ENCODE data around the gene DEFB110.
A peak's percentile ranks its signal among the peaks of the same experiment; 100 is the strongest.

Gene DEFB110

DNA sequence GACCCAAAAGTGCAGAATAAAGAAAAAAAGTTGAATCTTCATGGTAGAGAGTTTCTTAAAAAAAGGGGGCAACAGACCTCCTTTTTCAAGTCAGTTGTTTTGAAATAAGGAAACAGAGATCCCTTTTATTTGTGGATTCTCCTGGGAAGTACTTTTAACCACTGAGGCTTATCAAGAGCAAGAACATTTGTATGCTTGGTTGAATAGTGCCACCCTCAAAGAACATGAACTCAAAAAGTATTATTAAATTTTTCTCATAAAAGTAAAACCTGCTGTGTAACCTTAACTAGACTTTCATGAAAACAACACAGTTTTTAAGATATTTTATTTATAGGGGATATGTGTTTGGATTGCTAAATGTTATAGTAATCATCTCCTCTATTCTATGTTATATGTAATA lies at the start of gene DEFB110:
Gene DEFB110, minus strand, starts transcription at position 101 of the 400 bp plus-strand sequence. Its CDS starts 59 bp downstream, at position 42.
- no peak for DNase-seq (ENCODE audit: low spot score)

DNA sequence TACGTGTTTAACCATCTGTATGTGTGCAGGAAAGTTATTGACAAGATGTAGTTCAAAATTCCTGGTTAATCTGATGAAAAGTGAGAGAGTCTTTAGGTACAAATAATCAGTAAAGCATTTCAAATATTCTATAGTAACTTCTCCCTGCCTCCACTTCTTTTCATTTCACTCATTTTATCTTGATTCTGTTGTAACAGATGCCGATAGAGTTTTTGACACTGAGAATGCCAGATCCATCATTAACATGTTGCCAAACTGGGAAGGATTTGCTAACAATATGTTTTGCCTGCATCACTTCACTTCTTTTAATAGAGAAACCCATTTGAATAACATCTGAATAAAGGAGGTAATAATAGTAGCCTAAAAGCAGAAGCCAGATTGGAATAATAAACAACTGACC lies 48.3 kb upstream of the DEFB110 start:
- DNase-seq (ENCODE audit: low spot score), result no peak

DNA sequence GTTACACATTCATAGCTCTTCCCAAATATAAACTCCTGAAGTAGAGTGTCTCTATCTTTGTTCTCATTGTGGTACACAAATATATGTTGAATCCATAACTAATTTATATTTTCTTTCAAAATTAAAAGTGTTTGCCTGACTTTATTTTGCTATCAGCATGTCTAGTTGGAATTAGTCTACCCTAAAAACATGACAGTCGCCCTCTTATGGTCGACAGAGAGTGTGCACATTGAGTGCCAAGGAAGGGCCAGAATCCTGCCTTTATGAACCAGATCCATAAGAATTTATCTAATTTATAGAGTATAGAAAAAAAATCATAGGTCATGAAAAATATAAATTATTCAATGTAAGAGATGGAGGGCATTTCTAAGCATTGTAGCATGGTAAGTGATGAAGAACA lies 40.3 kb upstream of the DEFB110 start:
- DNase-seq (ENCODE audit: low spot score), result no peak

DNA sequence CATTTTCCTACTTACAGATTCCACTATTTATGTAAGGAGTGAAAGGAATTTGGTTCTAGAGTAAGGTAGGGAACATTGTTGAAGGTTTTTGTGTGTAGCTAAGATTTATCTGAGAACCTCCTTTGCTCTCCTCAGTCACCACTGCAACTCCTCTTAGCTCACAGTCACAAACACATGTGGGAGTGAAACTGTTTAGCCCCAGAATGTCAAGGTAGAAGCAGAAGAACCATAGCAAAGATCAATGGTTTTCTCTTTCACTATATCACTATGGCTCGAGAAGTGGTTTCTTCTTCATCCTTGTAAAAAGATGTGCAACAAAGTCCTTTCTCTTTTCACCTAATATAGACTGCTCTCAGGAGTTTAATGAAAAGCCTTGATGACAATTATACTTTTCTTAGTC lies 34.4 kb upstream of the DEFB110 start:
- no peak for DNase-seq (ENCODE audit: low spot score)

DNA sequence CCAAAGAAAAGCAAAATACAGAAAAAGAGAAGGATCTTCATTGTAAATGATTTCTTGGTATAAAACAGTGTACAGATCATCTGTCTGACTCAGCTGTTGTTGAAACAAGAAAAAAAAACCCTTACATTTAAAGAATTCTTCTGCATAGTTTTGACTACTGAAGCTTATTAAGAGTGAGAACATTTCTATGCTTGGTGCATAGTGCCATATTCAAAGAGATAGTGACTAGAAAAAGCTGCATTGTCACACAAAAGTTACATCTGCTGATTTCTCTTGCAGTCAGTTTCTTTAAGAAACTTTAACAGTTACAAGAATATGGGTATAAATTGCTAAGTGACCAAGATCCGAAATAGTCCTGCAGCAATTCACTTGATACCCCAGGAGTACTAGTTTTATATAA lies 28.0 kb upstream of the DEFB110 start, which contains the start of gene DEFB112:
Gene DEFB112, minus strand, starts transcription at position 101 of the 400 bp plus-strand sequence. Its CDS starts 60 bp downstream, at position 41.
- no peak for DNase-seq (ENCODE audit: low spot score)

DNA sequence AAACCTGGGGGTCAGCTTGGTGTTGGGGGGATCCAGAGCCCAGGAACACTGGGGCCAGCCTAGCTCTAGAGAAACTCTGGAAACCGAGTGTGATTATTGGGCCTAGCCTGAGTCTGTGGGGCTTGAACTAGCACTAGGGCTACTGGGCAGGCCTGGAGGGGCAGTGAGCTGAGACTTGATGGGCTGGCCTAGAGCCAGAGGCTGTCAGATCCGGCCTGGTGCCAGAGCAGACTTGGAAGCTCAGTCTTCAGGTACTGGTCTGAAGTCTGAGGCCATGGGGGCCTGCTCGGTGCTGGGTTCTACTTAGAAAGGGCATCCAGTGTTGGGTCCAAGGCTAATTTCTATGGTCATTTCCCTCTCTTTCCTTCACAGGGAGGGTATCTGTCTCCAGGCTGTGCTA lies 25.2 kb upstream of the DEFB110 start:
- no peak for DNase-seq (ENCODE audit: low spot score)

DNA sequence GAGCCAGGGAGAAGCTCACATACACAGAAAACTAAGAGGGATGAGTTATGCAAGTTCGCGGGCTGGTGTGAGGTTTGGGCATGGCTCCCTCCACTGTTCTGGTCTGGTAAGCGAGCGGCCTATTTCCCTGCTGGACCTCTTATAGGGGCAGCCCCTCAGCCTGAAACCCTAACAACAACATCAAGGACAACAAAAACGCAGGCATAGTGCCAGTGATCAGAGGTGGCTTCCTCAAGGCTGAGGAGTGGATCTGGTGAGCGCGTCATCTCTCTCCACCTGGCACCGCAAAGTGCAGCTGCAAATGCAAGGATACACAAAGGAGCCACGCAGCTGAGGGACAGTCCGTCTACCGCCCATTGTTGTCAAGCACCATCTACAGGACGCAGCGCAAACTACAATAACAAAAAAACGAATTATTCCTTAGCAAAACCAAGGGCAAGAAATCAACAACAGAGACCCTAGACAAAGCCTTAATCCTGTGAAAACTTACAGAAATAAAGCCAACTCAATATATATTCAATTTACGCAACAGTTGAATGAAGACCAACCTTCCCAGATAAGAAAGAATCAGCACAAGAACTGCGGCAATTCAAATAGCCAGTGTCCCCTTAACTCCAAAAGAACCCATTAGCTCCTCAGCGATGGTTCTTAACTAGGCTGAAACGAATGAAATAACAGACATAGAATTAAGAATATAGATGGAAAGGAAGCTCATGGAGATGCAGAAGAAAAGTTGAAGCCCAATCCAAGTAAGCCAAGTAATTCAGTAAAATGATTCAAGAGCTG lies 9.2 kb upstream of the DEFB110 start:
- peak; percentile 65 for DNase-seq (ENCODE audit: low spot score)

DNA sequence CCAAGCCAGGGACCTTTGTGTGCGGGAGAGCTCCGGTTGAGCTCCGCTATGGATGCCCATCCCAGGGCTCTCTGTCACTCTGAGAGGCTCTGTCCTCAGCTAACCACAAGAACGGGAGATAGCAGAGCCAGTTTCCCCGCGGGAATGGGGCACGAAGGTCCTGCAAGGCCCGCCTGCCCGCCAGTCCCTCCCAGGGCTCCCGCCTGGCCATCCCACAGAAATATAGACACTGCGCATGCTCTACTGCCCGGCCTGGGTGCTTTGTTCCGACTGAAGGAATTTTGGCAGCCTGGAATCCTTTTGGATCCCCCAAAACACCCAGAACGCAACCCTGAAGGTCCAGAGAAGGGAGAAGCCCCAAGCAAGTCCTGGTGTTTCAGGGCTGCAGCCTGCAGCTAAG lies 8.6 kb upstream of the DEFB110 start:
- DNase-seq (ENCODE audit: low spot score), result no peak

DNA sequence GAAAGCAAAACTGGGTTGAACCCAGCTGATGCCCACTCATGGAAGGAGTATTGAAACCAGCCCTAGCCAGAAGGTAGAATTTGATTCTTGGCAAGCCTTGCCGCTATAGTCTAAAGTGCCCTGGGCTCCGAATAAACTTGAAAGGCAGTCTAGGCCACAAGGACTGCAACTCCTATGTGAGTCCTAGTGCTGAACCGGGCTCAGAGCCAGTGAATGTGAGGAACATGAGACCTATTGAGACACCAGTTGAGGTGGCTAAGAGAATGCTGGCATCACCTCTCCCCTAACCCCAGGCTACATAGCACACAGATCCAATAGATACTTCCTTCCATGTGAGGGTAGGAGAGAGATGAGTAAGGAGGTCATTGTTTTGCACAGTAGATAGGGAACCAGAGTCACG lies 3.5 kb upstream of the DEFB110 start:
- DNase-seq (ENCODE audit: low spot score), result no peak

DNA sequence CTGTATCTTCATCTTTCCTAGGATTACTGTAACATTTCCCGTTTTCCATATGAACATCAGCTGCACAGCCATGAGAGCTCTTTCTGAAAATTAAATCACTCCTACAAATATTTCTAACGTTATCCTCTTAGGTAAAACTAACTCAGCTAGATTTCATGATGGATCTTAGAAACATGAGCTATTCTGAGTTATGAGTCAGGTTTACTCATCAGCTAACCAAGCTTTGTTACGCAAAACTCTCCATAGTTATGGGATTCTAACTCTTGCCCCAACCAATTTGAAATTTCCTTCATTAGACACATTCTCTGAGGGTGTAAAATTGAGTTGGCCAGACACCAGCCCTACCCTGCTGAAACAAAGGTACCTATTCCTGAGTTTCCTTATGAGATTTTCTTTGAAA lies 14.0 kb downstream of the DEFB110 start:
- no peak for DNase-seq (ENCODE audit: low spot score)

DNA sequence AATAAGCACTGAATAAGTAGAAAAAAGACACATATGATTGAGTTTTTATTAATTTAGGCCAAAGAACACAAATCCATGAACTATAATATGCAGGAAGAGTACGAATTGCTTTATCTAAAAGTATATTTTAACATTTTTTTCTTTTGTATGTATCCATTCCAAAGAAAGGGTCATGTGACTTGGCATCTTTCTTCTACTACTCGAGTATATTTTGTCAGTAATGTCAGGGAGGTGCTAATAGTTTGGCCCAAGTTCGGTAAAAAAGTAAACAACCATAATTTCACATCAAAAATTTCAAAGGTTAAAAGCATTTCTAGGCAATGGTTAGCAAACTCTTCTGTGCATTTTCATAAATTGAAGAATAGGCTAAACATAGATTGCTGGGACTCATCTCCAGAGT lies 18.7 kb downstream of the DEFB110 start:
- DNase-seq (ENCODE audit: low spot score), result no peak

DNA sequence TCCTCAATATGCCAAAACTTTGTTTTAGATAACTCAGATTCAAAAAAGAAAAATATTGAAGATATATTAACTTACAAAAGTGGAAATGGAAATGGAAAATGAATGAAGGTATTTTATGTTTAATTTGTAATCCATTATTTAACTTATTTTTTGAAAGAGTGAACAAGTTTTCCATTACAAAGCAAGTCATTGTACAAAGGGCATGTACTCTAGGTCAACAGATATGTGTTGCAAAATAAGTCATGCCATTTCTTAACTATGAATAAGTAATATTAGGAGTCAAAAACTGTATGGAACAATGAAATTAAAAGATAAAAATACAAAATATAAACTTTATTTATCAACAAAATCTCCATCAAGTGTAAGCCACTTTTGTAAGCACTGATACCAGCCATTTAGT lies 26.5 kb downstream of the DEFB110 start:
- DNase-seq (ENCODE audit: low spot score), result no peak

DNA sequence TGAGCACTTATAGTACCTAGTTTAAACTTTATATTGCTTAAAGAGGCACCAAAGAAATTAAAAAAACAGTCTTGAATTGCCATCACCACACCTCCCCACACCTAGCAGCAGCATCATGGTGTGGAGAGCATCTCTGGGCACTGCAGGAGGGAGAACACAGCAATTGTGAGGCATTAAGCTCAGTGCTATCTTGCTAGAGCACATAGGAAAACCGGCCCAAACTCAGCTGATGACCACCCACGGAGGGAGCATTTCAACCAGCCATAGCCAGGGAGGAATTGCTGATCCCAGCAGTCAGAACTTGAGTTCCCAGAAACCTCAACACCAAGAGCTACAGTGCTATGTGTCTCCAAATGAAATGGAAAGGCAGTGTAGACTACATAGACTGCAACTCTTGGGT lies 32.9 kb downstream of the DEFB110 start:
- DNase-seq (ENCODE audit: low spot score), result no peak

DNA sequence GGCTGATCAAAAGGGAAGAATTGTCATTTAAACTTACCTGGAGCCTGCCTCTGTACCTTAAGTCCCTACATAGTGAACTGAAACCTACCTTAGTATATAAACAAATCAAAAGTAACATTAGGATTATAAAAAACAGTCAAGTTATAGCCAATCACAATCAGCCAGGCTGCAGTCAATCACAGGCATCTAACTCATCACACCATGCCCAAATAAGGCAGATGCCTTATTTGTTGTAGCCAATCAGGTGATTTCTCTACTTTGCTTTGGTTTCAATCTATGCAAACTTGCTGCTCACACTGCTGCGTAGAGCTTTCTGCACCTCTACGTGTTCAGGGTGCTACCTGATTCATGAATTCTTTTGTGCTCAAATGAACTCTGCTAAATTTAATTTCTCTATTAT lies 34.0 kb downstream of the DEFB110 start:
- no peak for DNase-seq (ENCODE audit: low spot score)

DNA sequence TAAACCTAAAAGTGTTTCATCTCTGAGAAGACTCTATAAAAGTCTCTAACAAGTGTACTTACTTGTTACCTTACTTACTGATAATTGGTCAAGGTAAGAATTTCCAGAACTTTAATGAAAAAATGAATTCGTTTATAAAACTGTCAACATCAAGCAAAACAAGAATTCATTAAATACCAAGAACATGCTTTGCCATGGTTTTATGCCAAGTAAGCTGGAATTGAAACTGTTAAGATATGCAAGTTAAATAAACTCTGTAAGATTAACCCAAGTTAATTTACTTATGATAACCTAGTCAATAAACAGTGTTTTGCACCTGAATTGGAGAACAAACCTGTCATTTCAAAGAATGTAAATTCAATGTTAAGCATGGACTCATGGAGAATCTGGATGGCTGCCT lies 35.2 kb downstream of the DEFB110 start:
- DNase-seq (ENCODE audit: low spot score), result no peak

DNA sequence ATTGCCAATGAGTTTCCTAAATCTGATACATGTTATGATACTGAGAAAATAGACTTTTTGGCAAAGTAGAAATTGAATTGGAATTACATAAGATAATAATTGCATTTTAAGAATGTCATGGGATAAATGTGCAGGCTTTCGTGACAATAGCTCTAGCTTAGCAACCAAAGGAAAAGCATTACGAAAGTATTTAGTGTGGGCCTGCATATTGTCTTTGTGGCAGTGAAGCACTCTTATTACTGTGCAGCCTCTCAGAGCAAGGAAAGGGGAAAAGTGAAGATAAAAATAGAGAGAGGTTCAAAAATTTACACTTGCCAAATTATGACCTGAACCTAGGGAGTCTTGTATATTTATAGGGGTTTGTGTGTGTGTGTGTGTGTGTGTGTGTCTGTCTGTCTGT lies 39.7 kb downstream of the DEFB110 start:
- DNase-seq (ENCODE audit: low spot score), result no peak

DNA sequence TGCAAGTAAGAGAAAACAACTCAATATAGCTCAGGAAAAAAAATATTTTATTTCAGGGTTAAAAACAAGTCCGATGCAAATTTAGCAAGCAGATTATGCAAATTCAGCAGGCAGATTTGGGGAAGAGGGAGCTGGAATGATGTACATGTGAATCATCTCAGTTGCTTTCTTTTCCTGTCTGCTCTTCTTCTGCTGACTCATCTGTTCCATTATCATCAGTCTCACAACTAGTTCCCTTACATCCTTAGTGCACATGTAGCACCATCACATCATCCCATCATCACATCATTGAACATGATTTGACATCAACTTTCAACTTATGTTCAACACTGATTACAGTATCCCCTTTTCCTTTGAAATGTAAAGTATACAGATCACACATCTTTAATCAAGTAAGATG lies 40.9 kb downstream of the DEFB110 start:
- no peak for DNase-seq (ENCODE audit: low spot score)

DNA sequence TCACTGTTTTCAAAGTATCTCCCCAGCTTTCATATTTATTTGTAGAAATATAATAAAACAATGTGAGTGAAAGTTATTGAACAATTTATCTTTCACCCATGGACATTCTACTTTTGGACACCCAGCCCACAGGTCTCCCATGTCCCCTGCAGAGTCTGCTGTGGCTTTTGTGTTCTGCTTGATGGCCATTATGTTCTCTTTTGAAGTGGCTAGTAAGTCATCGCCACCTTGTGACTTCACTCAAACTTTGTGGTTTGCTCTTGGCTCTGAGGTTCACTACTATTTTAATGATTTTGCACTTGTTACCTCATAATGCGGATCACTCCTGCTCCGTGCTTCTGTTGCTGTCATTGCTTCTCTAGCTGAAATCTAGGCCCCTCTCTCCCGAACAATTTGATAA lies 42.2 kb downstream of the DEFB110 start:
- DNase-seq (ENCODE audit: low spot score), result no peak

DNA sequence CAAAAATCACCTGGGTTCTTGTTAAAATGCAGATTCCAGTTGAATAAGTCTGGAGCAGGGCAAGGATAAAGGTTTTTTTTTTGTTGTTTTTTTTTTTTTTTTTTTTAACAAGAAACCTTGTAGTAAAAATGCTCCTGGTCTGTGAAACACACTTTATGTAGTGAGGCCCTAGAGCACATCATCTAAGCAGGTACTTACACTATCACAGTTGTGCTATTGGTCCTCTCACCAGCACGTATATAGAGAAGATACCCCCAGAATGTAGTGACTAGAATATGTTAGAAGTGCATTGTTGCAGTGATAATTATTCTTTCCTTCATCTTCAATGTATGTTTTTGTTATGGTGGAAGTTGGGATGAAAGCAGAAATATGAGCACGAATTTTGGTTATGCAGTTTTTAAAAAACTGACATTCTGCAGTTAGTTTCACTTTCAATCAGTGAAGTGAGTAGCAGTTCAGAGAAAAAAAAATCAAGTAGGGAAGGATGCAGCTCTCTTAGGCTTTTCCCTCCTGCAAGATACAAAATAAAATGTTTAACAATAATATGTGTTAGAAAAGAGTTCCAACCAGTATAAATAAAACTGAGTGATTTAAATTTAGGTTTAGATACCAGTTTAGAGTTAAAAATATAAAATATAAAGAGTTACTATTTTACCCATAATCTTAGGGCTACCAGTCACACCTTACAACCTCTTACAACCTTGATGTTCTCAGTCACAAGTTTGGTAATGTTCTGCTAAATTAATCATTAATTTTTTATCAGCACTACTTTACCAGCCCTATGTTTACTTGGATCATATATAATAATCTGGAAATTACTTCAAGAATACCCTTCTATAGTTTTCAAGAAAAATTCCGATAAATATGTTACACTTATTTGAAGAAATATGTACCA lies 43.2 kb downstream of the DEFB110 start:
- no peak for DNase-seq (ENCODE audit: low spot score)

DNA sequence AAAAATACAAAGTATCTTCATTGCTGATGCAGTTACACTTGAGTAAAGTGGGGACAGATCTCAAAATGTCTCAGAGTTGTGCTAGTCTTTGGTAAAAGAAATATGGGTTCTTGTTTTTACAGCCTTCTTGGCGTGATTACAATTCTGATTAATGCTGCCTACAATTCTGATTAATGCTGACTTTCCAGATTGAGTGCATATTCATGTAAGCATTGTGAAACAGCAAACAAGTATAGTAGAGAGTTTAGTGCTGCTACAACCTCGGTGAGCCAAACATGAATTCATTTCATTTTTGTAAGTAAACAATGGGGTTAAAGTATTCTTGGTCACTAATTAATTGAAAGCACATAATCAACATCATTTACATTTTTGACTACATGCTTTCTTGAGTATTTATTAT lies 52.2 kb downstream of the DEFB110 start, which contains the start of gene DEFB113:
Gene DEFB113, minus strand, starts transcription at position 21 of the 400 bp plus-strand sequence. Its CDS starts 0 bp downstream, at position 21.
- no peak for DNase-seq (ENCODE audit: low spot score)
